SK-N-SH treated with all-trans-retinoic acid at 6 μM for 48 hours (cell line): ENCODE data around the gene DMD.

Experiments
- ATAC-seq: fragments of 200-7000 bp; cut with Tn5 transposase; 3 replicates; pipeline ENCODE4 v1.9.1; 2020; ENCODE audit warnings: mild to moderate bottlenecking, moderate library complexity
- ARNTL ChIP-seq: fragments of 450-650 bp; formaldehyde crosslinking; IDR thresholded peaks from 2 replicates; pipeline ENCODE4 v1.5.0; 2020; ENCODE audit warnings: low read depth, mild to moderate bottlenecking, moderate library complexity, borderline replicate concordance
- BACH2 ChIP-seq: fragments of 250-450 bp; sonication (Bioruptor Pico); IDR thresholded peaks from 2 replicates; pipeline ENCODE4 v1.9.0; 2021; ENCODE audit warnings: mild to moderate bottlenecking, borderline replicate concordance
- CREB5 ChIP-seq: fragments of 250-450 bp; sonication (Bioruptor Pico); IDR thresholded peaks from 2 replicates; pipeline ENCODE4 v1.5.1; 2020; ENCODE audit warnings: low read depth, mild to moderate bottlenecking, moderate library complexity
- CSRNP3 ChIP-seq: fragments of 250-450 bp; sonication (Bioruptor Pico); IDR thresholded peaks from 2 replicates; pipeline ENCODE4 v1.5.1; 2021; ENCODE audit warnings: mild to moderate bottlenecking, moderate library complexity
- ESRRG ChIP-seq: fragments of 250-450 bp; sonication (Bioruptor Pico); IDR thresholded peaks from 2 replicates; pipeline ENCODE4 v1.6.1; 2021; ENCODE audit warnings: mild to moderate bottlenecking
- ISL1 ChIP-seq: fragments of 250-450 bp; sonication (Bioruptor Pico); IDR thresholded peaks from 2 replicates; pipeline ENCODE4 v2.1.2; 2022; ENCODE audit warnings: mild to moderate bottlenecking, moderate library complexity
- OSR1 ChIP-seq: fragments of 250-450 bp; sonication (Bioruptor Pico); IDR thresholded peaks from 2 replicates; pipeline ENCODE4 v1.8.0; 2022; ENCODE audit warnings: moderate library complexity, mild to moderate bottlenecking, inconsistent platforms
- PATZ1 ChIP-seq: fragments of 250-450 bp; sonication (Bioruptor Pico); IDR thresholded peaks from 2 replicates; pipeline ENCODE4 v1.8.0; 2020; ENCODE audit warnings: mild to moderate bottlenecking, moderate library complexity, borderline replicate concordance
- PPARA ChIP-seq: fragments of 250-450 bp; sonication (Bioruptor Pico); IDR thresholded peaks from 2 replicates; pipeline ENCODE4 v1.5.0; 2020; ENCODE audit warnings: mild to moderate bottlenecking, borderline replicate concordance
- RARB ChIP-seq: fragments of 250-450 bp; sonication (Bioruptor Pico); IDR thresholded peaks from 2 replicates; pipeline ENCODE4 v1.8.0; 2021; ENCODE audit warnings: mild to moderate bottlenecking, moderate library complexity
- SNAI2 ChIP-seq: fragments of 250-450 bp; sonication (Bioruptor Pico); IDR thresholded peaks from 2 replicates; pipeline ENCODE4 v1.5.0; 2020; ENCODE audit warnings: mild to moderate bottlenecking, moderate library complexity
- TCF4 ChIP-seq: fragments of 250-450 bp; sonication (Bioruptor Pico); IDR thresholded peaks from 2 replicates; pipeline ENCODE4 v1.8.0; 2021; ENCODE audit warnings: mild to moderate bottlenecking, moderate library complexity, borderline replicate concordance
- ZC3H10 ChIP-seq: fragments of 250-450 bp; sonication (Bioruptor Pico); IDR thresholded peaks from 2 replicates; pipeline ENCODE4 v1.5.1; 2021; ENCODE audit warnings: mild to moderate bottlenecking, moderate library complexity
- ZFP3 ChIP-seq: fragments of 250-450 bp; sonication (Bioruptor Pico); IDR thresholded peaks from 2 replicates; pipeline ENCODE4 v1.5.0; 2020; ENCODE audit warnings: mild to moderate bottlenecking, moderate library complexity
- ZFP30 ChIP-seq: fragments of 450-650 bp; formaldehyde crosslinking; IDR thresholded peaks from 2 replicates; pipeline ENCODE4 v1.5.0; 2022; ENCODE audit warnings: mild to moderate bottlenecking, moderate library complexity
- ZNF565 ChIP-seq: fragments of 450-650 bp; formaldehyde crosslinking; conservative IDR thresholded peaks from 2 replicates; pipeline ENCODE4 v1.5.0; 2020; ENCODE audit warnings: low read depth, mild to moderate bottlenecking, moderate library complexity
- ZNF8 ChIP-seq: fragments of 450-650 bp; formaldehyde crosslinking; IDR thresholded peaks from 2 replicates; pipeline ENCODE4 v1.5.0; 2020; ENCODE audit warnings: mild to moderate bottlenecking, moderate library complexity
- TF ChIP-seq, protein P1 (sequence below): fragments of 250-450 bp; sonication (Bioruptor Pico); IDR thresholded peaks from 2 replicates; pipeline ENCODE4 v1.8.0; 2021; ENCODE audit warnings: low read depth, mild to moderate bottlenecking, moderate library complexity, borderline replicate concordance

DMD gene

GRCh38 chrX:33178690-33179089 lies 32.7 kb downstream of the DMD start:
- TF ChIP-seq PATZ1 (CRISPR knock-in tag) (no peak), ZNF8 (CRISPR knock-in tag) (no peak), ZFP3 (no peak), CSRNP3 (no peak)
- ATAC-seq = no peak

- TF ChIP-seq CREB5 (CRISPR knock-in tag) (no peak), ISL1 (CRISPR knock-in tag) (no peak), BACH2 (CRISPR knock-in tag) (no peak), CSRNP3 (no peak), RARB (CRISPR knock-in tag) (no peak), TCF4 (CRISPR knock-in tag) (no peak), ARNTL (CRISPR knock-in tag) (no peak), SNAI2 (CRISPR knock-in tag) (no peak), ESRRG (CRISPR knock-in tag) (no peak), ZFP3 (no peak)
- TF ChIP-seq, protein P1, sequence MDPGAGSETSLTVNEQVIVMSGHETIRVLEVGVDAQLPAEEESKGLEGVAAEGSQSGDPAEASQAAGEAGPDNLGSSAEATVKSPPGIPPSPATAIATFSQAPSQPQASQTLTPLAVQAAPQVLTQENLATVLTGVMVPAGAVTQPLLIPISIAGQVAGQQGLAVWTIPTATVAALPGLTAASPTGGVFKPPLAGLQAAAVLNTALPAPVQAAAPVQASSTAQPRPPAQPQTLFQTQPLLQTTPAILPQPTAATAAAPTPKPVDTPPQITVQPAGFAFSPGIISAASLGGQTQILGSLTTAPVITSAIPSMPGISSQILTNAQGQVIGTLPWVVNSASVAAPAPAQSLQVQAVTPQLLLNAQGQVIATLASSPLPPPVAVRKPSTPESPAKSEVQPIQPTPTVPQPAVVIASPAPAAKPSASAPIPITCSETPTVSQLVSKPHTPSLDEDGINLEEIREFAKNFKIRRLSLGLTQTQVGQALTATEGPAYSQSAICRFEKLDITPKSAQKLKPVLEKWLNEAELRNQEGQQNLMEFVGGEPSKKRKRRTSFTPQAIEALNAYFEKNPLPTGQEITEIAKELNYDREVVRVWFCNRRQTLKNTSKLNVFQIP (CRISPR knock-in tag) = no peak
- no peak for ATAC-seq
These were observed 33.1 kb downstream of the DMD start for GRCh38 chrX:33178218-33178617.

GRCh38 chrX:33175201-33175600 lies 36.1 kb downstream of the DMD start:
- TF ChIP-seq, protein P1 (CRISPR knock-in tag) = no peak
- TF ChIP-seq ARNTL (CRISPR knock-in tag) = no peak
- TF ChIP-seq ZNF565 (CRISPR knock-in tag) = no peak
- no peak for TF ChIP-seq PATZ1 (CRISPR knock-in tag)
- TF ChIP-seq OSR1 = no peak

GRCh38 chrX:33171041-33171440 lies 40.3 kb downstream of the DMD start:
- TF ChIP-seq SNAI2 (CRISPR knock-in tag) = no peak
- no peak for TF ChIP-seq ARNTL (CRISPR knock-in tag)
- TF ChIP-seq ZC3H10 (CRISPR knock-in tag) = no peak
- no peak for TF ChIP-seq RARB (CRISPR knock-in tag)
- no peak for TF ChIP-seq TCF4 (CRISPR knock-in tag)
- no peak for TF ChIP-seq PPARA
- TF ChIP-seq ZFP3 = no peak
- no peak for TF ChIP-seq BACH2 (CRISPR knock-in tag)
- TF ChIP-seq ESRRG (CRISPR knock-in tag) = no peak
- TF ChIP-seq ZFP30 = no peak
- TF ChIP-seq OSR1 = no peak
- ATAC-seq = no peak

More at GRCh38 chrX:33175201-33175600, 36.1 kb downstream of the DMD start:
- no peak for ATAC-seq
